ENCODE results near the gene SMIM23. TPM values are rescaled to one million over a fixed set of nuclear protein-coding genes. Genes with fewer than 3 reads are reported as not detected.

Gene SMIM23
- total and polyA plus RNA-seq, 2 donors (not counting 1 experiment from before 2014, with no cell fraction given) = not detected

DNA sequence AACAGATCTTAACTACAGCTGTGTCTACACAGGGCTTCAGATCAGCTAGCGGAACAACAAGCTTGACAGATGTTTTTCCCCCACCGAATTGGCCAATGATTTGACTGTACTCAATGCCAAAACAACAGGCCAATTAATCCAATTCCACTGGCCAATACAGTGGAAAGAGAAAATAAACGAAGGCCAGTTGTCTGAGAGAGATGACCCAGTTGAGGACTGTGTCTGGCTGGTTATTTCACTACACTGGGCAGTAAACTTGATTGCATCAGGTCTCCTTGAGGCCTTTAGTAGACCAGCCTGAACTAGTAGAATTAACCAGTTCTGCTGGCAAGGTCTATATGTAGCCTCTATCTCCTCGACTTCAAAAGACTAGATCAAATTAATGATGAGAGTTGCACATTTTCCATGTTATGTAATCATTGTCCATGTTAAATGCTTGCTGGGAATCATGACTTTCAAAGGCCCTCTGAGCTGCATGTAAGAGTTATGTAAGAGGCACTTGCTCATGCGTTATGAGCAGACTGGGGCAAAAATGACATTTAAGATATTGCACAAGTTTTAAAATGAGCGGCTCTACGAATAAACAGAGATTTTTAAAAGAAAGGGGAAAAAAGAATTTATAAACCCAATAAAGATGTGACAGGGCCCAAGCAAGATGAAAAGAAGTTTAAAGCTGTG, 28.3 kb downstream of the SMIM23 start:
- peaks cover 0 to 18% (median 0%) of the 10 kb centered on the region in 3 donors for H3K9me3 ChIP-seq (ENCODE audit: control extremely low read depth in 1 of 3, control insufficient read depth in 2 of 3, insufficient read depth in 1 of 3, low read length in 2 of 3)

DNA sequence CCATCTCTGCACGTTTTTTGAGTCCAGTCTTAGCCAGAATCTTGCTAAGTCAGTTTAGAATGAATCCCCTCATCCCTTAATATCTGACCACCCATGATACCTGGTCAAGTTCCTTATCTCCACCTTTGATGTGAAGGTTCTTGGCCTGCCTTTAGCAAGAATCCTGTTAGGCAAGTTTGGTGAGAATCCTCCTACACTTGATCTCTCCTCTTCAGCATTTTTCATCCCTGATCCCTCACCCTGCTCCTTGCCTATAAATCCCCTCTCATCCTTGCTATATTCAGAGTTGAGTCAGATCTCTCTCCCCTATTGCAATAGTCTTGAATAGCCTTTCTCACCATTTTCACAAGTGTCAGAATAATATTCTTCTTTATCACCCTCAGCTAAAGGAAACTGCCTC, 31.0 kb downstream of the SMIM23 start:
- Histone ChIP-seq H4K20me1 (ENCODE audit: control insufficient read depth, insufficient read depth, low read length, poor library complexity, severe bottlenecking) (no peaks in the 10 kb centered on the region), H3K27ac (ENCODE audit: low read length in 2 of 2) (no peak overlapping the region), H3K79me2 (ENCODE audit: control insufficient read depth, insufficient read depth, low read length) (no peaks in the 10 kb centered on the region), H2AFZ (ENCODE audit: insufficient read depth, low read depth, low read length, poor library complexity, severe bottlenecking) (no peak overlapping the region), H3K4me1 (ENCODE audit: control insufficient read depth in 2 of 2, insufficient read depth in 2 of 2, low read length in 2 of 2) (no peaks in the 10 kb centered on the region), H3K9ac (ENCODE audit: low read length) (no peak overlapping the region), H3K9me3 (ENCODE audit: control extremely low read depth in 1 of 3, control insufficient read depth in 2 of 3, insufficient read depth in 1 of 3, low read length in 2 of 3) (peaks cover 0 to 10% (median 0%) of the 10 kb centered on the region in 3 donors), H3K27me3 (replicated peaks in 1 of 4; ENCODE audit: control extremely low read depth in 1 of 4, control insufficient read depth in 3 of 4, insufficient read depth in 4 of 4, low read length in 3 of 4) (no peaks in the 10 kb centered on the region), H3K4me2 (replicated peaks; ENCODE audit: low read depth, low read length, poor library complexity, severe bottlenecking) (no peak overlapping the region), H3K36me3 (replicated peaks in 1 of 2; ENCODE audit: control extremely low read depth in 1 of 2, control insufficient read depth in 1 of 2, extremely low read depth in 1 of 2, insufficient read depth in 2 of 2, low read length in 1 of 2) (no peaks in the 10 kb centered on the region), H3K4me3 (ENCODE audit: control extremely low read depth in 1 of 5, extremely low read depth in 1 of 5, insufficient read depth in 1 of 5, low read depth in 2 of 5, low read length in 4 of 5) (no peak overlapping the region)
- CTCF ChIA-PET = no interaction called here
- Mint-ChIP-seq H3K27ac (no peak overlapping the region), H3K4me3 (no peak overlapping the region), H3K4me1 (no peaks in the 10 kb centered on the region), H3K9me3 (ENCODE audit: insufficient read depth) (no peaks in the 10 kb centered on the region), H3K27me3 (peaks cover 16% of the 10 kb centered on the region)
- intact Hi-C loops (cut with micrococcal nuclease) = no loop called here
- ATAC-seq (ENCODE audit: low read depth) (no peak), DNase-seq (no peak)
- WGBS (ENCODE audit: insufficient coverage) = 55% methylated on average over 1 of the region's 1 CpG
- no peak for TF ChIP-seq EZH2 (IDR thresholded peaks at IDR 0.05; ENCODE audit: borderline replicate concordance, insufficient read depth, low read depth, low read length, poor library complexity, severe bottlenecking)
- TF ChIP-seq, protein P1, sequence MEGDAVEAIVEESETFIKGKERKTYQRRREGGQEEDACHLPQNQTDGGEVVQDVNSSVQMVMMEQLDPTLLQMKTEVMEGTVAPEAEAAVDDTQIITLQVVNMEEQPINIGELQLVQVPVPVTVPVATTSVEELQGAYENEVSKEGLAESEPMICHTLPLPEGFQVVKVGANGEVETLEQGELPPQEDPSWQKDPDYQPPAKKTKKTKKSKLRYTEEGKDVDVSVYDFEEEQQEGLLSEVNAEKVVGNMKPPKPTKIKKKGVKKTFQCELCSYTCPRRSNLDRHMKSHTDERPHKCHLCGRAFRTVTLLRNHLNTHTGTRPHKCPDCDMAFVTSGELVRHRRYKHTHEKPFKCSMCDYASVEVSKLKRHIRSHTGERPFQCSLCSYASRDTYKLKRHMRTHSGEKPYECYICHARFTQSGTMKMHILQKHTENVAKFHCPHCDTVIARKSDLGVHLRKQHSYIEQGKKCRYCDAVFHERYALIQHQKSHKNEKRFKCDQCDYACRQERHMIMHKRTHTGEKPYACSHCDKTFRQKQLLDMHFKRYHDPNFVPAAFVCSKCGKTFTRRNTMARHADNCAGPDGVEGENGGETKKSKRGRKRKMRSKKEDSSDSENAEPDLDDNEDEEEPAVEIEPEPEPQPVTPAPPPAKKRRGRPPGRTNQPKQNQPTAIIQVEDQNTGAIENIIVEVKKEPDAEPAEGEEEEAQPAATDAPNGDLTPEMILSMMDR (IDR thresholded peaks at IDR 0.05) = no peak
- POLR2A ChIA-PET = no interaction called here

More for the DNA sequence above, 28.3 kb downstream of the SMIM23 start:
- Histone ChIP-seq H3K27ac (ENCODE audit: low read length in 2 of 2) (no peak overlapping the region), H3K9ac (ENCODE audit: low read length) (no peak overlapping the region), H3K27me3 (replicated peaks in 1 of 4; ENCODE audit: control extremely low read depth in 1 of 4, control insufficient read depth in 3 of 4, insufficient read depth in 4 of 4, low read length in 3 of 4) (no peaks in the 10 kb centered on the region), H3K4me1 (ENCODE audit: control insufficient read depth in 2 of 2, insufficient read depth in 2 of 2, low read length in 2 of 2) (no peaks in the 10 kb centered on the region), H3K36me3 (replicated peaks in 1 of 2; ENCODE audit: control extremely low read depth in 1 of 2, control insufficient read depth in 1 of 2, extremely low read depth in 1 of 2, insufficient read depth in 2 of 2, low read length in 1 of 2) (no peaks in the 10 kb centered on the region), H2AFZ (ENCODE audit: insufficient read depth, low read depth, low read length, poor library complexity, severe bottlenecking) (no peak overlapping the region), H3K4me3 (ENCODE audit: control extremely low read depth in 1 of 5, extremely low read depth in 1 of 5, insufficient read depth in 1 of 5, low read depth in 2 of 5, low read length in 4 of 5) (no peak overlapping the region), H3K79me2 (ENCODE audit: control insufficient read depth, insufficient read depth, low read length) (no peaks in the 10 kb centered on the region), H4K20me1 (ENCODE audit: control insufficient read depth, insufficient read depth, low read length, poor library complexity, severe bottlenecking) (no peaks in the 10 kb centered on the region), H3K4me2 (replicated peaks; ENCODE audit: low read depth, low read length, poor library complexity, severe bottlenecking) (no peak overlapping the region)
- Mint-ChIP-seq H3K9me3 (ENCODE audit: insufficient read depth) (no peaks in the 10 kb centered on the region), H3K4me3 (no peak overlapping the region), H3K27me3 (peaks cover 13% of the 10 kb centered on the region), H3K27ac (no peak overlapping the region), H3K4me1 (no peaks in the 10 kb centered on the region)
- ATAC-seq (ENCODE audit: low read depth) = no peak
- DNase-seq = no peak
- CTCF ChIA-PET = no interaction called here
- intact Hi-C loops (cut with micrococcal nuclease) = no loop called here
- TF ChIP-seq EZH2 (IDR thresholded peaks at IDR 0.05; ENCODE audit: borderline replicate concordance, insufficient read depth, low read depth, low read length, poor library complexity, severe bottlenecking) = no peak
- TF ChIP-seq, protein P1 (IDR thresholded peaks at IDR 0.05) = no peak
- no CpG with 5 or more reads among the region's 7 CpGs for WGBS (ENCODE audit: insufficient coverage)
- POLR2A ChIA-PET = no interaction called here
